Cardiac septum (tissue), 1 donor: ENCODE data around the gene TBL1X. TPM values are rescaled to one million over a fixed set of nuclear protein-coding genes. Genes with fewer than 3 reads are reported as not detected.

Source experiments
- DNase-seq: peaks from one replicate; pipeline ENCODE4 v3.0.0-alpha.2; 2020; ENCODE audit warnings: low spot score
- intact Hi-C: fragments of 100-400 bp; cut with DNase I; formaldehyde crosslinking; loops from one replicate; pipeline ENCODE4 v1.14.0; 2022
- total RNA-seq: library from RNA; stranded (reverse); fragmentation: NEBNext Ultra II Directional; extraction: Animal tissue kit (Norgen Biotek cat#: 25700); gene quantifications from one replicate; pipeline ENCODE4 v1.2.1, GENCODE V29; 2021
- donor health status: DM: no; HTN: no; CAD: no.

The TBL1X gene
- total RNA-seq, 1 donor from 2014 or later, result 11.3 TPM

- intact Hi-C loops, result no loop called here
- DNase-seq, result no peak
These were observed 105.0 kb downstream of the TBL1X start for GRCh38 chrX:9569876-9570301.

GRCh38 chrX:9573282-9574106 is 108.6 kb downstream of the TBL1X start:
- intact Hi-C loops, result no loop called here
- no peak for DNase-seq

- DNase-seq, result no peak
- intact Hi-C loops, result no loop called here
These were observed 111.2 kb downstream of the TBL1X start for GRCh38 chrX:9576059-9576458.

GRCh38 chrX:9577555-9577954 is 112.7 kb downstream of the TBL1X start:
- intact Hi-C loops, result no loop called here
- no peak for DNase-seq

GRCh38 chrX:9578083-9578779 is 113.4 kb downstream of the TBL1X start:
- intact Hi-C loops, result no loop called here
- DNase-seq, result no peak

GRCh38 chrX:9581771-9582385 is 117.0 kb downstream of the TBL1X start:
- intact Hi-C loops, result no loop called here
- DNase-seq, result no peak

- intact Hi-C loops, result no loop called here
- no peak for DNase-seq
These were observed 118.1 kb downstream of the TBL1X start for GRCh38 chrX:9582956-9583355.

GRCh38 chrX:9586992-9587392 is 122.1 kb downstream of the TBL1X start:
- no peak for DNase-seq
- intact Hi-C loops, result no loop called here

- no peak for DNase-seq
- intact Hi-C loops, result no loop called here
These were observed 122.8 kb downstream of the TBL1X start for GRCh38 chrX:9587642-9588041.

GRCh38 chrX:9591496-9591895 is 126.6 kb downstream of the TBL1X start:
- DNase-seq, result no peak
- intact Hi-C loops, result no loop called here

GRCh38 chrX:9593756-9594155 is 128.9 kb downstream of the TBL1X start:
- intact Hi-C loops, result no loop called here
- no peak for DNase-seq

- intact Hi-C loops, result no loop called here
- no peak for DNase-seq
These were observed 130.3 kb downstream of the TBL1X start for GRCh38 chrX:9595174-9595573.

GRCh38 chrX:9596837-9597236 is 132.0 kb downstream of the TBL1X start:
- intact Hi-C loops, result no loop called here
- no peak for DNase-seq

- intact Hi-C loops, result no loop called here
- DNase-seq, result no peak
These were observed 132.6 kb downstream of the TBL1X start for GRCh38 chrX:9597361-9598035.

- intact Hi-C loops, result no loop called here
- no peak for DNase-seq
These were observed 133.5 kb downstream of the TBL1X start for GRCh38 chrX:9598344-9598743.

- intact Hi-C loops, result no loop called here
- no peak for DNase-seq
These were observed 139.5 kb downstream of the TBL1X start for GRCh38 chrX:9604111-9604907.

- no peak for DNase-seq
These were observed 140.0 kb downstream of the TBL1X start for GRCh38 chrX:9604908-9605306.

GRCh38 chrX:9605484-9605883 is 140.6 kb downstream of the TBL1X start:
- no peak for DNase-seq
- intact Hi-C loops, result no loop called here

More at GRCh38 chrX:9604908-9605306, 140.0 kb downstream of the TBL1X start:
- intact Hi-C loops, result no loop called here

GRCh38 chrX:9606971-9607370 is 142.1 kb downstream of the TBL1X start:
- no peak for DNase-seq
- intact Hi-C loops, result no loop called here
